GM12878 (cell line): Measurements from ENCODE around the gene COMMD7.

ENCODE experiments used
- BHLHE40 ChIP-seq, 2 experiments: fragments of 450-650 bp in 1 of 2; IDR thresholded peaks; 2 replicates each; pipeline ENCODE4 v1.6.1; 2011 to 2017; ENCODE audit warnings: low read depth in 2 of 2, borderline replicate concordance in 1 of 2, improper control_type of control experiment in 1 of 2, low read length in 1 of 2, mild to moderate bottlenecking in 1 of 2
- CREB1 ChIP-seq: IDR thresholded peaks from 2 replicates; pipeline ENCODE4 v1.6.1; 2012; ENCODE audit warnings: low read depth, mild to moderate bottlenecking, inconsistent platforms
- HDAC2 ChIP-seq: fragments of 200-600 bp; sonication (generic); IDR thresholded peaks from 2 replicates; pipeline ENCODE4 v1.6.1; 2017
- SIN3A ChIP-seq: IDR thresholded peaks from 2 replicates; pipeline ENCODE4 v1.6.1; 2012; ENCODE audit warnings: low read depth, low read length, improper control_type of control experiment
- TF ChIP-seq, protein P1 (sequence below), 3 experiments: IDR thresholded peaks in 2 of 3; conservative IDR thresholded peaks in 1 of 3; 2 replicates each; pipeline ENCODE4 v1.5.1; 2011; ENCODE audit warnings: low read depth in 3 of 3, low read length in 3 of 3, mild to moderate bottlenecking in 3 of 3, control low read depth in 2 of 3, moderate library complexity in 2 of 3, inconsistent platforms in 1 of 3, mixed read lengths in 1 of 3; ENCODE audit not compliant: control insufficient read depth in 2 of 3, insufficient read depth in 1 of 3; ENCODE audit errors: extremely low read depth in 1 of 3
- TF ChIP-seq, protein P2 (sequence below): fragments of 450-650 bp; formaldehyde crosslinking; IDR thresholded peaks from 2 replicates; pipeline ENCODE4 v1.4.0; 2022; ENCODE audit warnings: mild to moderate bottlenecking, moderate library complexity

DNA sequence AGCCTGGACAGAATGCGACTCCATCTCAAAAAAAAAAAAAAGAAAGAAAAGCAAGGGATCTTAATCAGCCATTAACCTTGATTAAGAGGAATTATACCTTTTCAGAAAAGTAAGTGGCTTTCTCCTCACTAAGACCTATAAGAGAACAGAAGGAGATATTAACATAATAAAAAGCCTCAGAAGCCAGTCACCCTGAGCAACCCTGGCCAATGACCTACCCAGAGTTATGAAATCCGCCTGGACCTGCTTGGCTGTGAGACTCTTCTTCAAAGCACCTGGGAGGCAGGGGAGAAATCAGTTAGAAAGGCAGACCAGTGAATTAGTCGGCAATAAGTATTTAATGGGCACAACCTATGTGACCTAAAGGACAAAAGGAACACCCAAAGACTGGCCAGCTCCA lies 36.8 kb downstream of the COMMD7 start:
- TF ChIP-seq BHLHE40 (IDR thresholded peaks at IDR 0.05; ENCODE audit: borderline replicate concordance in 1 of 2, low read depth in 2 of 2, low read length in 1 of 2) (no peak), CREB1 (no peak), SIN3A (no peak), HDAC2 (no peak)
- TF ChIP-seq, protein P1, sequence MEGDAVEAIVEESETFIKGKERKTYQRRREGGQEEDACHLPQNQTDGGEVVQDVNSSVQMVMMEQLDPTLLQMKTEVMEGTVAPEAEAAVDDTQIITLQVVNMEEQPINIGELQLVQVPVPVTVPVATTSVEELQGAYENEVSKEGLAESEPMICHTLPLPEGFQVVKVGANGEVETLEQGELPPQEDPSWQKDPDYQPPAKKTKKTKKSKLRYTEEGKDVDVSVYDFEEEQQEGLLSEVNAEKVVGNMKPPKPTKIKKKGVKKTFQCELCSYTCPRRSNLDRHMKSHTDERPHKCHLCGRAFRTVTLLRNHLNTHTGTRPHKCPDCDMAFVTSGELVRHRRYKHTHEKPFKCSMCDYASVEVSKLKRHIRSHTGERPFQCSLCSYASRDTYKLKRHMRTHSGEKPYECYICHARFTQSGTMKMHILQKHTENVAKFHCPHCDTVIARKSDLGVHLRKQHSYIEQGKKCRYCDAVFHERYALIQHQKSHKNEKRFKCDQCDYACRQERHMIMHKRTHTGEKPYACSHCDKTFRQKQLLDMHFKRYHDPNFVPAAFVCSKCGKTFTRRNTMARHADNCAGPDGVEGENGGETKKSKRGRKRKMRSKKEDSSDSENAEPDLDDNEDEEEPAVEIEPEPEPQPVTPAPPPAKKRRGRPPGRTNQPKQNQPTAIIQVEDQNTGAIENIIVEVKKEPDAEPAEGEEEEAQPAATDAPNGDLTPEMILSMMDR (IDR thresholded peaks at IDR 0.05 in 2 of 3, conservative IDR thresholded peaks at IDR 0.05 in 1 of 3; ENCODE audit: control insufficient read depth in 2 of 3, extremely low read depth in 1 of 3, insufficient read depth in 1 of 3, low read depth in 3 of 3, low read length in 3 of 3) = no peak
- TF ChIP-seq, protein P2, sequence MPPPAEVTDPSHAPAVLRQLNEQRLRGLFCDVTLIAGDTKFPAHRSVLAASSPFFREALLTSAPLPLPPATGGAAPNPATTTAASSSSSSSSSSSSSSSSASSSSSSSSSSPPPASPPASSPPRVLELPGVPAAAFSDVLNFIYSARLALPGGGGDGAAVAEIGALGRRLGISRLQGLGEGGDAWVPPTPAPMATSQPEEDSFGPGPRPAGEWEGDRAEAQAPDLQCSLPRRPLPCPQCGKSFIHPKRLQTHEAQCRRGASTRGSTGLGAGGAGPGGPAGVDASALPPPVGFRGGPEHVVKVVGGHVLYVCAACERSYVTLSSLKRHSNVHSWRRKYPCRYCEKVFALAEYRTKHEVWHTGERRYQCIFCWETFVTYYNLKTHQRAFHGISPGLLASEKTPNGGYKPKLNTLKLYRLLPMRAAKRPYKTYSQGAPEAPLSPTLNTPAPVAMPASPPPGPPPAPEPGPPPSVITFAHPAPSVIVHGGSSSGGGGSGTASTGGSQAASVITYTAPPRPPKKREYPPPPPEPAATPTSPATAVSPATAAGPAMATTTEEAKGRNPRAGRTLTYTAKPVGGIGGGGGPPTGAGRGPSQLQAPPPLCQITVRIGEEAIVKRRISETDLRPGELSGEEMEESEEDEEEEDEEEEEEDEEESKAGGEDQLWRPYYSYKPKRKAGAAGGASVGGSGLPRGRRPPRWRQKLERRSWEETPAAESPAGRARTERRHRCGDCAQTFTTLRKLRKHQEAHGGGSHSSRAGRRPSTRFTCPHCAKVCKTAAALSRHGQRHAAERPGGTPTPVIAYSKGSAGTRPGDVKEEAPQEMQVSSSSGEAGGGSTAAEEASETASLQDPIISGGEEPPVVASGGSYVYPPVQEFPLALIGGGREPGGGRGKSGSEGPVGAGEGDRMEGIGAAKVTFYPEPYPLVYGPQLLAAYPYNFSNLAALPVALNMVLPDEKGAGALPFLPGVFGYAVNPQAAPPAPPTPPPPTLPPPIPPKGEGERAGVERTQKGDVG (CRISPR knock-in tag) = no peak
